Measurements from ENCODE around the gene RRAS2.

RRAS2 gene

GRCh38 chr11:14335712-14336111 is 23.3 kb downstream of the RRAS2 start:
- DNase-seq, result no peak

GRCh38 chr11:14334893-14335292 is 24.1 kb downstream of the RRAS2 start:
- no peak for DNase-seq

GRCh38 chr11:14334192-14334591 is 24.8 kb downstream of the RRAS2 start:
- DNase-seq, result no peak

- no peak for DNase-seq
Observed at GRCh38 chr11:14331476-14332136, 27.4 kb downstream of the RRAS2 start.

GRCh38 chr11:14330881-14331280 is 28.1 kb downstream of the RRAS2 start:
- no peak for DNase-seq

GRCh38 chr11:14329702-14330101 is 29.3 kb downstream of the RRAS2 start:
- DNase-seq, result no peak

GRCh38 chr11:14327116-14327515 is 31.9 kb downstream of the RRAS2 start:
- no peak for DNase-seq

GRCh38 chr11:14323118-14323676 is 35.8 kb downstream of the RRAS2 start:
- DNase-seq, result no peak

- DNase-seq, result no peak
Observed at GRCh38 chr11:14322510-14322909, 36.5 kb downstream of the RRAS2 start.

- no peak for DNase-seq
Observed at GRCh38 chr11:14320020-14320419, 39.0 kb downstream of the RRAS2 start.

GRCh38 chr11:14318581-14318981 is 40.4 kb downstream of the RRAS2 start:
- DNase-seq, result no peak

GRCh38 chr11:14317659-14318325 is 41.2 kb downstream of the RRAS2 start:
- DNase-seq, result no peak

GRCh38 chr11:14315130-14315529 is 43.9 kb downstream of the RRAS2 start:
- no peak for DNase-seq

GRCh38 chr11:14314127-14314526 is 44.9 kb downstream of the RRAS2 start:
- DNase-seq, result no peak

GRCh38 chr11:14312736-14313438 is 46.1 kb downstream of the RRAS2 start:
- DNase-seq, result no peak

- DNase-seq, result no peak
Observed at GRCh38 chr11:14310679-14311078, 48.3 kb downstream of the RRAS2 start.

- no peak for DNase-seq
Observed at GRCh38 chr11:14309425-14310192, 49.4 kb downstream of the RRAS2 start.

GRCh38 chr11:14308897-14309387 is 50.0 kb downstream of the RRAS2 start:
- DNase-seq, result no peak

- peak; percentile 33 for DNase-seq
Observed at GRCh38 chr11:14308114-14308896, 50.7 kb downstream of the RRAS2 start.

GRCh38 chr11:14306481-14306880 is 52.5 kb downstream of the RRAS2 start:
- DNase-seq, result no peak

- DNase-seq, result no peak
Observed at GRCh38 chr11:14305649-14306048, 53.3 kb downstream of the RRAS2 start.

- DNase-seq, result peak; percentile 21
Observed at GRCh38 chr11:14304601-14305000, 54.4 kb downstream of the RRAS2 start.
